Daoy (cell line): ENCODE data around the gene AS3MT. TPM values are rescaled to one million over a fixed set of nuclear protein-coding genes. Genes with fewer than 3 reads are reported as not detected.

ENCODE experiments used
- total RNA-seq: library from RNA; depleted of rRNA; stranded (reverse); fragments of >200 nt; shearing (Covaris generic); gene quantifications from 2 replicates; pipeline ENCODE4 v1.2.3, GENCODE V29; 2014; rRNA removed

Gene AS3MT
- total RNA-seq, 1 experiment from 2014 or later = 0.34 TPM

Other genes starting within 250 kb of the AS3MT start
- 39.8 and 54.1 TPM in 2 replicates for gene TRIM8, start 225.0 kb upstream of the AS3MT start, total RNA-seq
- 5.9 and 9.0 TPM in 2 replicates for gene ARL3, start 155.1 kb upstream of the AS3MT start, total RNA-seq
- 0.89 and 5.5 TPM in 2 replicates for gene SFXN2, start 154.8 kb upstream of the AS3MT start, total RNA-seq
- 6.8 and 10.9 TPM in 2 replicates for gene WBP1L, start 125.5 kb upstream of the AS3MT start, total RNA-seq
- not detected in 2 replicates for gene CYP17A1, start 32.1 kb upstream of the AS3MT start, total RNA-seq
- 10.9 and 13.0 TPM in 2 replicates for gene BORCS7, start 15.2 kb upstream of the AS3MT start, total RNA-seq
- 2.7 and 2.9 TPM in 2 replicates for gene CNNM2, start 48.8 kb downstream of the AS3MT start, total RNA-seq